Measurements from ENCODE around the gene RASA3. TPM values are rescaled to one million over a fixed set of nuclear protein-coding genes. Genes with fewer than 3 reads are reported as not detected.
A peak's percentile ranks its signal among the peaks of the same experiment; 100 is the strongest.

Gene RASA3
- total RNA-seq, 1 donor from 2014 or later = 2.6 TPM

DNA sequence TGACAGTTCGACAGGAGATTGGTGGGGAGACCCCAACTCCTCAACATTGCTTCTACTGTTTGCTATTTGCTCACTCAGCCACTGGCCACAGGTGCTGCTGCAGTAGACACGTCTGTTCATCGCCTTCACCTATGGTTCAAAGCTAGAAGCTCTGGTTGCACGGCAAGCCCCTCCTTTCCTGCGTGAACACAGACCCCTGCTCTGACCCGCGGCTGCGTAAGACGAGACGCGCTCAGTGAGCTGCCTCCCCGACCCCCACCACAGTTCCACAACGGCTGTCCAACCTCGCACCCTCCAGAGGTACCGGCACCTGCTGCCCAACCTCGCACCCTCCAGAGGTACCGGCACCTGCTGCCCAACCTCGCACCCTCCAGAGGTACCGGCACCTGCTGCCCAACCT lies 6.8 kb downstream of the RASA3 start:
- DNase-seq (ENCODE audit: low read depth) (no peak), FAIRE-seq (no peak)
- Histone ChIP-seq H3K27me3 (ENCODE audit: control insufficient read depth, insufficient read depth, low read length) (no peaks in the 10 kb centered on the region), H3K4me3 (ENCODE audit: low read depth, low read length) (no peak overlapping the region), H3K36me3 (ENCODE audit: control insufficient read depth, insufficient read depth, low read length) (no peaks in the 10 kb centered on the region)
- TF ChIP-seq, protein P1, sequence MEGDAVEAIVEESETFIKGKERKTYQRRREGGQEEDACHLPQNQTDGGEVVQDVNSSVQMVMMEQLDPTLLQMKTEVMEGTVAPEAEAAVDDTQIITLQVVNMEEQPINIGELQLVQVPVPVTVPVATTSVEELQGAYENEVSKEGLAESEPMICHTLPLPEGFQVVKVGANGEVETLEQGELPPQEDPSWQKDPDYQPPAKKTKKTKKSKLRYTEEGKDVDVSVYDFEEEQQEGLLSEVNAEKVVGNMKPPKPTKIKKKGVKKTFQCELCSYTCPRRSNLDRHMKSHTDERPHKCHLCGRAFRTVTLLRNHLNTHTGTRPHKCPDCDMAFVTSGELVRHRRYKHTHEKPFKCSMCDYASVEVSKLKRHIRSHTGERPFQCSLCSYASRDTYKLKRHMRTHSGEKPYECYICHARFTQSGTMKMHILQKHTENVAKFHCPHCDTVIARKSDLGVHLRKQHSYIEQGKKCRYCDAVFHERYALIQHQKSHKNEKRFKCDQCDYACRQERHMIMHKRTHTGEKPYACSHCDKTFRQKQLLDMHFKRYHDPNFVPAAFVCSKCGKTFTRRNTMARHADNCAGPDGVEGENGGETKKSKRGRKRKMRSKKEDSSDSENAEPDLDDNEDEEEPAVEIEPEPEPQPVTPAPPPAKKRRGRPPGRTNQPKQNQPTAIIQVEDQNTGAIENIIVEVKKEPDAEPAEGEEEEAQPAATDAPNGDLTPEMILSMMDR (IDR thresholded peaks at IDR 0.05; ENCODE audit: insufficient read depth, low read length, severe bottlenecking) = no peak

DNA sequence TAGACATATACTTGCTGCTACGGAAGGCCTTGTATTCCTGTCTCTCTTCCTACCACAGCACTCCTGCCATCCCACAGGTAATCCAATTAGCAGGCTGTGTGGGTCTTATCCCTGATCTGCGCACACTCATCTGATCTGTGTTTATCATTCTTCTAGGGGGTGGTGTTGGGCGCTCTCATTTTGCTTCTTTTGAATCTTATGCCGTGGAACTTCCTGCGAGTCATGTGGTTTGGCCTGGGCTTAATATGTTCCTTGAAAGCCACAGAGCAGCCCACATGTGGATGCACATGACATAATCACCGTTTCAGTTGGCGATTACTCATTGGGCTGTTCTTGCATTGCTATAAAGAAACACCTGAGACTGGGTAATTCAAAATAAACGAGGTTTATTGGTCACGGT lies 7.5 kb downstream of the RASA3 start:
- TF ChIP-seq, protein P1 (IDR thresholded peaks at IDR 0.05; ENCODE audit: insufficient read depth, low read length, severe bottlenecking) = no peak
- FAIRE-seq = peak; percentile 43
- DNase-seq (ENCODE audit: low read depth) = peak; percentile 80

DNA sequence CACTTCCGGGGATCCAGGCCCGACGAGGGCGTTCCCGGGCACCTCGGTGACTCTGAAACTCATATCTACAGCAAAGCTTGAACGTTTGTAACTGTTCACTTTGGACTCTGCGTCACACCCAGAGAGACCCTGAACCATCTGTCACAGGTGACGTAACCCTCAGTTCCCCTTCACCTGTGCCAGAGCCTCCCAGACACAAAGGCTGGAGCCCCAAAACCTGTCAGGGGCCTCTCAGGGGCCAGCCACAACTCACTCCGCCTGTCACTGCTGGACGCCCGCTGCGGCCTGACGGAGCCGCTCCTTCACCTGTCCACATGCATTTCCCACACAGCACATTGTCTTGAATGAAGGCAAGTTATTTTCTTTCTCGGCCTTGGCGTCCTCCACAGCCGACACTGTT lies 8.0 kb downstream of the RASA3 start:
- DNase-seq (ENCODE audit: low read depth) = no peak
- FAIRE-seq = no peak
- no peaks in the 10 kb centered on the region for H3K36me3 ChIP-seq (ENCODE audit: control insufficient read depth, insufficient read depth, low read length)

More for the DNA sequence above, 7.5 kb downstream of the RASA3 start:
- no peak overlapping the region for H3K4me3 ChIP-seq (ENCODE audit: low read depth, low read length)
- no peaks in the 10 kb centered on the region for H3K36me3 ChIP-seq (ENCODE audit: control insufficient read depth, insufficient read depth, low read length)
- H3K27me3 ChIP-seq (ENCODE audit: control insufficient read depth, insufficient read depth, low read length) = no peaks in the 10 kb centered on the region

DNA sequence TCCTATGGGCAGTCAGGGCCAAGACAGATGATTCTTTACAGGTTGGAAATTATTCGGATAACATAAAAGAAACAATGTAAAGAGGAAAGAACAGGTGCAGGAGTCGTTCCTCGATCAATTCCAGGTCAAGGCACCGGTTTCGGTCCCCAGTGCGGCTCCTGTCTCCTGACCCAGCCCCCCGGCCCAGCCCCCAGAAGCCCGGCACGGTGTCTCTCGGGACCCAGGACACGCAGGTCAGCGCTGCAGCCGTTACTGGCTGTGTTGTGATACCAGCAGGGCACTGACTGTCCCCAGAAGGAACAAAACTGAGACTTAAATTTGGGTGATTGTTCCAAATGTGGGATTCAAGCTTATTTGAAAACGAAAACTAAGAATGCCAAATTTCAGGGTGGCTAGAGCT lies 8.5 kb downstream of the RASA3 start:
- DNase-seq (ENCODE audit: low read depth) (no peak), FAIRE-seq (no peak)
- no peak overlapping the region for H3K4me3 ChIP-seq (ENCODE audit: low read depth, low read length)
- no peaks in the 10 kb centered on the region for H3K27me3 ChIP-seq (ENCODE audit: control insufficient read depth, insufficient read depth, low read length)
- no peaks in the 10 kb centered on the region for H3K36me3 ChIP-seq (ENCODE audit: control insufficient read depth, insufficient read depth, low read length)
- TF ChIP-seq, protein P1 (IDR thresholded peaks at IDR 0.05; ENCODE audit: insufficient read depth, low read length, severe bottlenecking) = no peak

More for the DNA sequence above, 8.0 kb downstream of the RASA3 start:
- TF ChIP-seq, protein P1 (IDR thresholded peaks at IDR 0.05; ENCODE audit: insufficient read depth, low read length, severe bottlenecking) = no peak
- Histone ChIP-seq H3K4me3 (ENCODE audit: low read depth, low read length) (no peak overlapping the region), H3K27me3 (ENCODE audit: control insufficient read depth, insufficient read depth, low read length) (no peaks in the 10 kb centered on the region)

DNA sequence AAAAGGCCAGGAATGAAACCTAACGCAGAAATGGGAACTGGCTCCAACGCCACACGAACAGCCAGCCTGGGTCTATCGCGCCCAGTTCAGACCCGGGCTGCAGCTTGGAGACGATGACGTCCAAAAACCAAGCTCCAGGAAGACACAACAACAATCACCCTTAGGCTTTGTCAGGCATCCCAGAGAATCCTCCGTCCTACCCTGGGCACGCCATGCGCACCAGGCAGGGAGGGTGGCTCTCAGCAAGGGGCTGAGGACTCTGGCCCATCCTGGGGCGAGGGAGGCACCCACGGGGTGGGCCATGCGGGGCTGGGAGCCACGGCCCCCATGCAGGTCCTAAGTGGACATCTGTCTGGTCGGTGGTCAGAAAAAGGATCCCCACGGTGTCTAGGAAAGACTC lies 9.0 kb downstream of the RASA3 start:
- H3K27me3 ChIP-seq (ENCODE audit: control insufficient read depth, insufficient read depth, low read length) = no peaks in the 10 kb centered on the region
- H3K4me3 ChIP-seq (ENCODE audit: low read depth, low read length) = no peak overlapping the region
- no peaks in the 10 kb centered on the region for H3K36me3 ChIP-seq (ENCODE audit: control insufficient read depth, insufficient read depth, low read length)
- TF ChIP-seq, protein P1 (IDR thresholded peaks at IDR 0.05; ENCODE audit: insufficient read depth, low read length, severe bottlenecking) = no peak
- FAIRE-seq (no peak), DNase-seq (ENCODE audit: low read depth) (no peak)

DNA sequence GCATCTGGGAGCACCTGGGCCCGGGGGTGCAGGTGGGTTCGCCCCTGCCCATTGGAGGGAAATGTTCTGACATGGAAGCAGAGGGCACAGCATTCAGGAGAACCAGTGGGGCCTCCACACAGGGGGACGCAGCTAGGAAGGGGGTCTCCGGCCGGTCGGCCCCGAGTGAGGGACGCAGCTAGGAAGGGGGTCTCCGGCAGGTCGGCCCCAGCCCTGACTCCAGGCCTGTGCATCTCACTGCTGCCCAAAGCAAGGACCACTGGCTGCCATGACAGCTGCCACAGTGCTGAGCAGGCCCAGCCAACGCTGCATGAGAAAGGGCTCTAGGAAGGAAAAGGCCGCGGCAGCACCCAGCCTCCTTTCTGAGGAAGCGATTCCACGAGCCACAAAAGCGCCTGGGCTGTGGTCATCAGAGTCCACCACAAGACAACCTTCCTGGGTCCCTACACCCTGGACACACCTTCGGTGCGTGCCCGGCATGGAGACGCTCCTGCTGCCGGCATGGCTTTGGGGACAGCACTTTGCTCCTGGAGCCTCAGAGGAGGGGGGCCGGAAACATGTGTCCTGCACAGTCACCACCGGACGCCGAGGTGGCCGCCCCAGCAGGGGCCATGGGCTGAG lies 9.7 kb downstream of the RASA3 start:
- TF ChIP-seq, protein P1 (IDR thresholded peaks at IDR 0.05; ENCODE audit: insufficient read depth, low read length, severe bottlenecking) = no peak
- no peaks in the 10 kb centered on the region for H3K36me3 ChIP-seq (ENCODE audit: control insufficient read depth, insufficient read depth, low read length)
- FAIRE-seq (no peak), DNase-seq (ENCODE audit: low read depth) (no peak)
- no peak overlapping the region for H3K4me3 ChIP-seq (ENCODE audit: low read depth, low read length)
- H3K27me3 ChIP-seq (ENCODE audit: control insufficient read depth, insufficient read depth, low read length) = no peaks in the 10 kb centered on the region

Measured in bronchial epithelial cell (primary cell).